A673 (cell line): ENCODE results near the gene HOXA3. TPM values are rescaled to one million over a fixed set of nuclear protein-coding genes. Genes with fewer than 3 reads are reported as not detected.

Experiments used
- BruUV-seq: library from RNA; stranded (reverse); fragments of 400-500 nt; replicated peaks from 2 replicates; lab custom pipeline; 2021; lab: Mats Ljungman, UMichigan
- CTCF ChIA-PET: fragments of 300-600 bp; sonication (Branson Sonifier 250); formaldehyde crosslinking; loops from one replicate; lab custom pipeline; 2022; ENCODE audit warnings: antibody characterized with exemption; lab: Charles Lee
- POLR2A ChIA-PET: fragments of 300-600 bp; sonication (Branson Sonifier 250); formaldehyde crosslinking; loops from one replicate; lab custom pipeline; 2022; ENCODE audit warnings: antibody characterized with exemption; ENCODE audit not compliant: low non-redundant PET; lab: Charles Lee
- DNase-seq: peaks from one replicate; pipeline ENCODE4 v3.0.0-alpha.2; 2015; ENCODE audit warnings: low spot score
- H3K27ac ChIP-seq: fragments of 200-600 bp; sonication (generic); 2 replicates; pipeline ENCODE4 v1.5.1; 2016; ENCODE audit warnings: mixed run types, low read depth, mild to moderate bottlenecking, mixed read lengths, antibody characterized with exemption, low read length; ENCODE audit not compliant: poor library complexity, severe bottlenecking
- H3K27me3 ChIP-seq: fragments of 200-600 bp; sonication (generic); replicated peaks from 2 replicates; pipeline ENCODE4 v1.6.1; 2017; ENCODE audit warnings: mixed run types, low read depth, mild to moderate bottlenecking, mixed read lengths, antibody characterized with exemption, low read length; ENCODE audit not compliant: insufficient read depth, poor library complexity
- H3K36me3 ChIP-seq: fragments of 200-600 bp; sonication (generic); 2 replicates; pipeline ENCODE4 v1.6.1; 2016; ENCODE audit warnings: mixed run types, mild to moderate bottlenecking, mixed read lengths, antibody characterized with exemption, low read length; ENCODE audit not compliant: insufficient read depth, poor library complexity, severe bottlenecking
- H3K4me1 ChIP-seq: fragments of 200-600 bp; sonication (generic); 2 replicates; pipeline ENCODE4 v1.6.1; 2017; ENCODE audit warnings: mixed run types, mild to moderate bottlenecking, mixed read lengths, antibody characterized with exemption, low read length; ENCODE audit not compliant: insufficient read depth, poor library complexity, severe bottlenecking
- H3K4me3 ChIP-seq: fragments of 200-600 bp; sonication (generic); 2 replicates; pipeline ENCODE4 v1.5.1; 2016; ENCODE audit warnings: low read depth, mixed run types, mild to moderate bottlenecking, mixed read lengths, low read length; ENCODE audit not compliant: poor library complexity, severe bottlenecking
- H3K9me3 ChIP-seq: fragments of 200-600 bp; sonication (generic); 2 replicates; pipeline ENCODE4 v1.6.1; 2016; ENCODE audit warnings: mixed run types, low read depth, mild to moderate bottlenecking, mixed read lengths, antibody characterized with exemption, low read length; ENCODE audit not compliant: poor library complexity, severe bottlenecking
- EZH2 ChIP-seq: fragments of 200-600 bp; sonication (generic); IDR thresholded peaks from 2 replicates; pipeline ENCODE4 v1.6.1; 2017; ENCODE audit warnings: borderline replicate concordance, low read depth, mild to moderate bottlenecking, mixed read lengths, antibody characterized with exemption, low read length; ENCODE audit not compliant: poor library complexity, severe bottlenecking
- intact Hi-C: fragments of 100-400 bp; cut with micrococcal nuclease; formaldehyde crosslinking; loops from one replicate; pipeline ENCODE4 v1.10.0; 2022; ENCODE audit not compliant: unreplicated experiment
- total RNA-seq: library from RNA; stranded (reverse); gene quantifications from 2 replicates; pipeline ENCODE4 v1.2.3, GENCODE V29; 2021
- TF ChIP-seq, protein P1 (sequence below): fragments of 300-800, 200-600 bp; sonication (generic); conservative IDR thresholded peaks from 2 replicates; pipeline ENCODE4 v1.5.1; 2017; ENCODE audit warnings: low read depth, mild to moderate bottlenecking, antibody characterized with exemption, low read length, moderate library complexity, mixed read lengths

HOXA3 gene
- total RNA-seq, 1 experiment from 2014 or later, result not detected

DNA sequence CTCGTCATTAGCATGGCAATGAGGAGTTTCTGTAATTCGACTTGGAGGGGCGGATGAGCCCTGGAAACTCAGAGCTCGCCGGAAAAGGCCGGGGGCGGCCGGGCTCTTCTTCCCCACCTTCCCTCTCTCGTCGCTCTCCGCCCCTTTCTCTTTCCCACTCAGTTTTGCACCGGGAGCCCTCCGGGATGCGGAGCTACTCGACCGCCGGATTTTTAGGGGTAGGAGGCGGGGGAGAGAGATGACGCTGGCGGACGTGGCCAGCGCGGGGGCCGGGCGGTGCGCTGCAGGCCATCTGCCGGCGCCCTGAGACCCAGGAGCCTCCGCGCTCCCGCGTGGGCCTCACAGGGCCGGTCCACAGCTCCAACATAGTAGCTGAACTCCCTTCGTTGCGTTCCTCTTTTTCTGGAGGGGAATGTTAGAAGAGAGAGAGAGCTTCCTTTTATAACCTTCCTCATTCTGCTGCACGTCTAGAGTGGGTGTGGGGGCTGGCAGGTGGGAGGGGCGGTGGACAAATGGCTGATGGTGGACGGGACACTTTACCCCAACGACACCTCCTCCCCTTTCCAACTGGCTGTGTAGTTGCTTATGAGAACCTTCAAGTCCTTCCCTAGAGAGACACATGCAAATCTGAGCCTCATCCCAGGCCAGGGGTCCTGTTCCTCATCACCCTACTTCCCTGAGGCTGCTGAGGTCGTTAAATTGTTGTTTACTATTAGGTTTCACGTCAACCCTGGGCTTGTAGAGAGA, 55.4 kb downstream of the HOXA3 start:
- Histone ChIP-seq H3K27ac (no peak overlapping the region), H3K4me3 (no peak overlapping the region), H3K9me3 (no peaks in the 10 kb centered on the region), H3K27me3 (peaks cover 100% of the 10 kb centered on the region), H3K36me3 (no peaks in the 10 kb centered on the region), H3K4me1 (peaks cover 10% of the 10 kb centered on the region)
- DNase-seq, result no peak
- TF ChIP-seq, protein P1, sequence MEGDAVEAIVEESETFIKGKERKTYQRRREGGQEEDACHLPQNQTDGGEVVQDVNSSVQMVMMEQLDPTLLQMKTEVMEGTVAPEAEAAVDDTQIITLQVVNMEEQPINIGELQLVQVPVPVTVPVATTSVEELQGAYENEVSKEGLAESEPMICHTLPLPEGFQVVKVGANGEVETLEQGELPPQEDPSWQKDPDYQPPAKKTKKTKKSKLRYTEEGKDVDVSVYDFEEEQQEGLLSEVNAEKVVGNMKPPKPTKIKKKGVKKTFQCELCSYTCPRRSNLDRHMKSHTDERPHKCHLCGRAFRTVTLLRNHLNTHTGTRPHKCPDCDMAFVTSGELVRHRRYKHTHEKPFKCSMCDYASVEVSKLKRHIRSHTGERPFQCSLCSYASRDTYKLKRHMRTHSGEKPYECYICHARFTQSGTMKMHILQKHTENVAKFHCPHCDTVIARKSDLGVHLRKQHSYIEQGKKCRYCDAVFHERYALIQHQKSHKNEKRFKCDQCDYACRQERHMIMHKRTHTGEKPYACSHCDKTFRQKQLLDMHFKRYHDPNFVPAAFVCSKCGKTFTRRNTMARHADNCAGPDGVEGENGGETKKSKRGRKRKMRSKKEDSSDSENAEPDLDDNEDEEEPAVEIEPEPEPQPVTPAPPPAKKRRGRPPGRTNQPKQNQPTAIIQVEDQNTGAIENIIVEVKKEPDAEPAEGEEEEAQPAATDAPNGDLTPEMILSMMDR, result no peak
- peak; percentile 30 for TF ChIP-seq EZH2
- POLR2A ChIA-PET, result no interaction called here
- no TSS peak for BruUV-seq
- CTCF ChIA-PET, result no interaction called here
- intact Hi-C loops, result no loop called here

DNA sequence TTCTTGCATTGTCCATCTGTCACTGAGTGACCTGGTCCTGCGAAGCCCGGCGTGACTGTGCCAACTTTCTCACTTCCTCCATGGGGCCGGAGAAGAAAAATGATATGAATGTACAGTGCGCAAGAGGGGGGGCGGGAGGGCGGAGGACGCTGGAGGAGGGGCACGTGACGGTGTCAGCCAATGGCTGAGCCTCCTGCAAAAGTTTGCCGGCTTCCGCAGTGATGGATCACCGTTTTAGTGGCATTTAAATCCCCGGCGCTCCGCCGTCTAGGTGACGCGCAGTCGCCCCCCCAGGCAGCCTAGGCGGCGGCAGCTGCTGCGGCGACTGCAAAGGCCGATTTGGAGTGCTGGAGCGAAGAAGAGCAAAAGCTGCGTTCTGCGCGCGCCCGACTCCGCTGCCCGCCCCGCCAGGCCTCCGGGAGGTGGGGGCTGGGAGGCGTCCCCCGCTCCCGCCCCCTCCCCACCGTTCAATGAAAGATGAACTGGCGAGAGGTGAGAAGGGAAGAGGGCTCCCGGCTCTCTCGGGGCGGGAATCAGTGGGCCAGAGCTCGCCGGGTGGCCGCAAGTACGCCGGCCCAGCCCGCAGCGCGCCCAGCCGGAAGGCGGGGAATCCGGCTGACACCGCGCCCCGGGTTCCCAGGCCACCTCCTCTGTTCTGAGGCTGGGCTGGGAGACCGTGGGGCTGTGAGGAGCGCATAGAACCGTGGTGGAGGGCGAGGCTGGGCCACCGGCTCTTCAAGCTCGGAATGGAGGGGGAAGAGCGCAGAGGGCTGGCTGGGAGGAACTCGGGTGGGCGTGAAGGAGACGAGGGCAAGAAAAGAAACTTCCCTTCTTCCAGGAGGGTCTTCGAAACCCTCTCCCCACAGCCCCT, 56.3 kb downstream of the HOXA3 start, which contains the start of gene HOXA1:
HOXA1 (minus strand) TSS at position 104 of the 871 bp plus-strand sequence; CDS start at position 16, 88 bp downstream.
- POLR2A ChIA-PET, result no interaction called here
- intact Hi-C loops, result no loop called here
- H3K27ac ChIP-seq, result no peak within 1 kb of the TSS

More for the DNA sequence above, 56.3 kb downstream of the HOXA3 start, which contains the start of gene HOXA1:
- no peaks in the 10 kb centered on the region for H3K9me3 ChIP-seq
- peak; percentile 41 for DNase-seq
- CTCF ChIA-PET, result no interaction called here
- TF ChIP-seq, protein P1, result no peak
- TF ChIP-seq EZH2, result peak; percentile 72
- peak within 1 kb of the TSS; percentile 29 for H3K4me3 ChIP-seq
- H3K27me3 ChIP-seq, result peaks cover 100% of the 10 kb centered on the region
- peaks cover 10% of the 10 kb centered on the region for H3K4me1 ChIP-seq
- BruUV-seq, result no TSS peak
- no peaks in the 10 kb centered on the region for H3K36me3 ChIP-seq
